Transverse colon (tissue), 4 donors: ENCODE data around the gene CHMP6.

Source experiments
- POLR2A ChIP-seq: fragments of 450-650 bp; IDR thresholded peaks from one replicate; pipeline ENCODE4 v1.6.1; 2016; ENCODE audit warnings: antibody characterized with exemption, mild to moderate bottlenecking, moderate library complexity
- POLR2AphosphoS5 ChIP-seq, 3 donors: sonication (generic); formaldehyde crosslinking; IDR thresholded peaks; one replicate each; pipeline ENCODE4 v1.6.1; 2016; ENCODE audit warnings: antibody characterized with exemption in 3 of 3
- TF ChIP-seq, protein P1 (sequence below), 5 experiments: fragments of 200-600 bp in 3 of 5; fragments of 450-650 bp in 2 of 5; sonication (generic) in 3 of 5; IDR thresholded peaks; 1 replicate in 2 of 5; 2 replicates in 3 of 5; pipeline ENCODE4 v1.5.1; 2016 to 2017; ENCODE audit warnings: antibody characterized with exemption in 5 of 5, inconsistent platforms in 3 of 5, mild to moderate bottlenecking in 2 of 5, moderate library complexity in 1 of 5

- TF ChIP-seq POLR2A = no peak
- TF ChIP-seq POLR2AphosphoS5 (IDR thresholded peaks at IDR 0.05) = no peak
- TF ChIP-seq, protein P1, sequence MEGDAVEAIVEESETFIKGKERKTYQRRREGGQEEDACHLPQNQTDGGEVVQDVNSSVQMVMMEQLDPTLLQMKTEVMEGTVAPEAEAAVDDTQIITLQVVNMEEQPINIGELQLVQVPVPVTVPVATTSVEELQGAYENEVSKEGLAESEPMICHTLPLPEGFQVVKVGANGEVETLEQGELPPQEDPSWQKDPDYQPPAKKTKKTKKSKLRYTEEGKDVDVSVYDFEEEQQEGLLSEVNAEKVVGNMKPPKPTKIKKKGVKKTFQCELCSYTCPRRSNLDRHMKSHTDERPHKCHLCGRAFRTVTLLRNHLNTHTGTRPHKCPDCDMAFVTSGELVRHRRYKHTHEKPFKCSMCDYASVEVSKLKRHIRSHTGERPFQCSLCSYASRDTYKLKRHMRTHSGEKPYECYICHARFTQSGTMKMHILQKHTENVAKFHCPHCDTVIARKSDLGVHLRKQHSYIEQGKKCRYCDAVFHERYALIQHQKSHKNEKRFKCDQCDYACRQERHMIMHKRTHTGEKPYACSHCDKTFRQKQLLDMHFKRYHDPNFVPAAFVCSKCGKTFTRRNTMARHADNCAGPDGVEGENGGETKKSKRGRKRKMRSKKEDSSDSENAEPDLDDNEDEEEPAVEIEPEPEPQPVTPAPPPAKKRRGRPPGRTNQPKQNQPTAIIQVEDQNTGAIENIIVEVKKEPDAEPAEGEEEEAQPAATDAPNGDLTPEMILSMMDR (IDR thresholded peaks at IDR 0.05) = no peak
Observed at GRCh38 chr17:81025065-81025740, 33.6 kb downstream of the CHMP6 start.
